HepG2 (cell line): ENCODE results near the gene SF3B6.

Source experiments
- ARID3A ChIP-seq: IDR thresholded peaks from 2 replicates; pipeline ENCODE4 v1.6.1; 2012; ENCODE audit warnings: low read depth, low read length, improper control_type of control experiment
- ATF7 ChIP-seq, 2 experiments: fragments of 450-650 bp in 1 of 2; sonication (generic) in 1 of 2; formaldehyde crosslinking in 1 of 2; IDR thresholded peaks; 2 replicates each; pipeline versions ENCODE4 v1.4.0 to v1.6.1; 2016 to 2020; ENCODE audit warnings: antibody characterized with exemption in 1 of 2, mild to moderate bottlenecking in 1 of 2, missing genetic modification reagents in 1 of 2
- CTCF ChIP-seq: sonication (generic); formaldehyde crosslinking; IDR thresholded peaks from 2 replicates; pipeline ENCODE4 v1.5.0; 2020; ENCODE audit warnings: mild to moderate bottlenecking, missing genetic modification reagents, moderate library complexity
- FOXP4 ChIP-seq: sonication (generic); formaldehyde crosslinking; IDR thresholded peaks from 2 replicates; pipeline ENCODE4 v1.4.0; 2020; ENCODE audit warnings: missing genetic modification reagents
- JUN ChIP-seq: sonication (generic); formaldehyde crosslinking; IDR thresholded peaks from 2 replicates; pipeline ENCODE4 v1.4.0; 2020; ENCODE audit warnings: mild to moderate bottlenecking, missing genetic modification reagents
- MBNL3 ChIP-seq: fragments of 250-450 bp; sonication (Bioruptor Pico); conservative IDR thresholded peaks from 2 replicates; pipeline ENCODE4 v1.8.0; 2022; ENCODE audit warnings: mild to moderate bottlenecking, inconsistent platforms
- POLR2AphosphoS5 ChIP-seq: IDR thresholded peaks from 2 replicates; pipeline ENCODE4 v1.6.1; 2012; ENCODE audit warnings: low read depth, low read length
- SMAD1 ChIP-seq: sonication (generic); formaldehyde crosslinking; IDR thresholded peaks from 2 replicates; pipeline ENCODE4 v1.4.0; 2020; ENCODE audit warnings: missing genetic modification reagents, low read depth, mild to moderate bottlenecking, borderline replicate concordance
- TBP ChIP-seq: sonication (generic); formaldehyde crosslinking; IDR thresholded peaks from 2 replicates; pipeline ENCODE4 v1.5.0; 2020; ENCODE audit warnings: missing genetic modification reagents
- ZBTB7A ChIP-seq: sonication (generic); formaldehyde crosslinking; IDR thresholded peaks from 2 replicates; pipeline ENCODE4 v1.8.0; 2022; ENCODE audit warnings: mild to moderate bottlenecking, missing genetic modification reagents
- ZNF276 ChIP-seq: sonication (generic); formaldehyde crosslinking; IDR thresholded peaks from 2 replicates; pipeline ENCODE4 v1.4.0; 2020; ENCODE audit warnings: mild to moderate bottlenecking, low read depth, missing genetic modification reagents
- ZNF292 ChIP-seq: sonication (generic); formaldehyde crosslinking; IDR thresholded peaks from 2 replicates; pipeline ENCODE4 v1.8.1; 2022; ENCODE audit warnings: mild to moderate bottlenecking, low read depth, missing genetic modification reagents, borderline replicate concordance
- ZNF749 ChIP-seq: sonication (generic); formaldehyde crosslinking; IDR thresholded peaks from 2 replicates; pipeline ENCODE4 v1.8.0; 2022; ENCODE audit warnings: mild to moderate bottlenecking, missing genetic modification reagents, moderate library complexity, borderline replicate concordance
- ZNF790 ChIP-seq: sonication (generic); formaldehyde crosslinking; IDR thresholded peaks from 2 replicates; pipeline ENCODE4 v1.8.0; 2022; ENCODE audit warnings: missing genetic modification reagents, mild to moderate bottlenecking, borderline replicate concordance

- TF ChIP-seq ZNF749 (CRISPR knock-in tag) (no peak), ARID3A (no peak), ZNF790 (CRISPR knock-in tag) (no peak), CTCF (no peak), JUN (CRISPR knock-in tag) (no peak), ATF7 (IDR thresholded peaks at IDR 0.05) (no peak), ATF7 (CRISPR knock-in tag; IDR thresholded peaks at IDR 0.05) (no peak), ZBTB7A (CRISPR knock-in tag) (no peak), MBNL3 (no peak), ZNF276 (CRISPR knock-in tag) (no peak), FOXP4 (CRISPR knock-in tag) (no peak), POLR2AphosphoS5 (no peak), SMAD1 (CRISPR knock-in tag) (no peak), TBP (CRISPR knock-in tag) (no peak), ZNF292 (CRISPR knock-in tag) (no peak)
Observed at GRCh38 chr2:24121066-24121465, 44.9 kb upstream of the SF3B6 start.
